Upper lobe of left lung (tissue), 4 donors: ENCODE measurements around the gene DENND10.

ENCODE experiments used
- EP300 ChIP-seq, 4 donors: sonication (generic); formaldehyde crosslinking; IDR thresholded peaks; one replicate each; pipeline ENCODE4 v1.5.1; 2017; ENCODE audit warnings: antibody characterized with exemption in 4 of 4, control low read depth in 2 of 4
- POLR2A ChIP-seq, 4 donors: fragments of 450-650 bp; IDR thresholded peaks; one replicate each; pipeline ENCODE4 v1.5.1; 2016 to 2017; ENCODE audit warnings: antibody characterized with exemption in 4 of 4, mild to moderate bottlenecking in 2 of 4
- POLR2AphosphoS5 ChIP-seq, 2 donors: sonication (generic); formaldehyde crosslinking; IDR thresholded peaks; one replicate each; pipeline ENCODE4 v1.5.1; 2017; ENCODE audit warnings: antibody characterized with exemption in 2 of 2
- TF ChIP-seq, protein P1 (sequence below), 6 experiments: fragments of 450-650 bp in 4 of 6; fragments of 200-600 bp in 2 of 6; sonication (generic) in 2 of 6; IDR thresholded peaks; one replicate each; pipeline ENCODE4 v1.5.1; 2016 to 2019; ENCODE audit warnings: antibody characterized with exemption in 6 of 6

DNA sequence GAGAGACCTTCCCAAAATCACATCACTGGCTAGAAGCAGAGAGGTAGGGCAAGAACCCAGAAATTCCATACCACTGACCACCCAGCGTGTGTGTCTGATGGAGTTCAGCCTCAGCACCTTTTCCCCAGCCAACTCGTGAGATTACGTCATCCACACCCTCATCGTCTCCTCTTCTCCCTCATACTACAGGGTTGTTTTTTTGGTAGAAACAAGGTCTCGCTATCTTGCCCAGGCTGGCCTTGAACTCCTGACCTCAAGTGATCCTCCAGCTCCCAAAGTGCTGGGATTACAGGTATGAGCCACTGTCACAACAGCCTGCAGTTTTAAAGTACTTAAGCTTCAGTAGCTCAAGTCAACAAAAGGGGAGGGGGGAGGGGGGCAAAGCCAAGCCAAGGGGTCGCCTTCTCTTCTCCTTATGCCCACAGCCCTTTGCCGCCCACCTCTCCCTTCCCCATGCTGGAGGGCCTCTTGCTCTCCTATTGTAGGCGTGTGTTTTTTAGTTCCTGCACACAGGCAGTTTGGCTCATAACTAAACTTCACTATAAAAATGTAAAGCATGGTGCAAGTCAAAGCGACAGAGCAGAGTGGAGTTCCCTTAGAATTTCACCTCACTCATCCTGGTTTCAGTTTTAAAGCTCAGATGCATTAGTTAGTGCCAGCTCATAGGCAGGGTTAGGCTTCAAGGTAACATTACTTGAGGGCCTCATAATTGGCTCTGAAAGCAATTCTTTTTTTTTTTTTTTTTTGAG lies 79.9 kb downstream of the DENND10 start:
- TF ChIP-seq, protein P1, sequence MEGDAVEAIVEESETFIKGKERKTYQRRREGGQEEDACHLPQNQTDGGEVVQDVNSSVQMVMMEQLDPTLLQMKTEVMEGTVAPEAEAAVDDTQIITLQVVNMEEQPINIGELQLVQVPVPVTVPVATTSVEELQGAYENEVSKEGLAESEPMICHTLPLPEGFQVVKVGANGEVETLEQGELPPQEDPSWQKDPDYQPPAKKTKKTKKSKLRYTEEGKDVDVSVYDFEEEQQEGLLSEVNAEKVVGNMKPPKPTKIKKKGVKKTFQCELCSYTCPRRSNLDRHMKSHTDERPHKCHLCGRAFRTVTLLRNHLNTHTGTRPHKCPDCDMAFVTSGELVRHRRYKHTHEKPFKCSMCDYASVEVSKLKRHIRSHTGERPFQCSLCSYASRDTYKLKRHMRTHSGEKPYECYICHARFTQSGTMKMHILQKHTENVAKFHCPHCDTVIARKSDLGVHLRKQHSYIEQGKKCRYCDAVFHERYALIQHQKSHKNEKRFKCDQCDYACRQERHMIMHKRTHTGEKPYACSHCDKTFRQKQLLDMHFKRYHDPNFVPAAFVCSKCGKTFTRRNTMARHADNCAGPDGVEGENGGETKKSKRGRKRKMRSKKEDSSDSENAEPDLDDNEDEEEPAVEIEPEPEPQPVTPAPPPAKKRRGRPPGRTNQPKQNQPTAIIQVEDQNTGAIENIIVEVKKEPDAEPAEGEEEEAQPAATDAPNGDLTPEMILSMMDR (IDR thresholded peaks at IDR 0.05), result no peak
- no peak for TF ChIP-seq POLR2AphosphoS5 (IDR thresholded peaks at IDR 0.05)
- no peak for TF ChIP-seq POLR2A (IDR thresholded peaks at IDR 0.05)
- TF ChIP-seq EP300 (IDR thresholded peaks at IDR 0.05), result no peak
